GM18526 (cell line): Measurements from ENCODE around the gene SH2B3.

ENCODE experiments used
- POLR2A ChIP-seq: IDR thresholded peaks from 3 replicates; pipeline ENCODE4 v1.6.1; 2011; ENCODE audit not compliant: insufficient read length; ENCODE audit errors: extremely low read depth

Gene SH2B3

DNA sequence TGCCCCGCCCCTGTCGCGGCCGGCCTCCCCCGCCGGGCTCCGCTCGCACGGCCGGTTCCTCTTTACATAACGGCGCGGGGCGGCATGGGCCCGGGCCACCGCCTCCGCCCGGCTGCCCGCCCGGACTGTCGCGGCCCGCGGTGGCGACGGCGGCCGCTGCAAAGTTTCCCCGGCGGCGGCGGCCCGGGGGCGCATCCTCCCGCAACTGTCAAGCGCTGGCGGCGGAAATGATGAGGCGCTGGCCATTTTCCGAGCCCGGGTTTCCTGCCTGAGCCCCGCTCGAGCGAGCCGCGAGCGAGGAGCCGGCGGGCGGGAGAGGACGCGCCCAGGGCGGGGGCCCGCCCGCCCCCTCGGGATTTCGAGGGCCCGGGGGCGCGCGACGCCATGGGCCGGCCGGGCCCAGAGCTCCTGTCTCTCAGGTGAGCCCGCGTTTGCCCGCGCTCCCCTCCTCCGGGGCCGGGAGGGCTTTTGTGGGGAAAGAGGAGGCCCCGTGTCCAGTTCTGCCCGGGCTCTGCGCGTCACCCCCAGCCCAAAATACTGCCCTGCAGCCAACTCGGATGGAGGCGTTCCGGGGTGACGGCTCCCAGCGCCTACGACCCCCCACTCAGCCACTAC is at the start of gene SH2B3:
SH2B3 (plus strand) TSS at position 65 of the 615 bp plus-strand sequence. CDS start 12,223 bp downstream, outside the sequence.
- peak; percentile 80 for TF ChIP-seq POLR2A

DNA sequence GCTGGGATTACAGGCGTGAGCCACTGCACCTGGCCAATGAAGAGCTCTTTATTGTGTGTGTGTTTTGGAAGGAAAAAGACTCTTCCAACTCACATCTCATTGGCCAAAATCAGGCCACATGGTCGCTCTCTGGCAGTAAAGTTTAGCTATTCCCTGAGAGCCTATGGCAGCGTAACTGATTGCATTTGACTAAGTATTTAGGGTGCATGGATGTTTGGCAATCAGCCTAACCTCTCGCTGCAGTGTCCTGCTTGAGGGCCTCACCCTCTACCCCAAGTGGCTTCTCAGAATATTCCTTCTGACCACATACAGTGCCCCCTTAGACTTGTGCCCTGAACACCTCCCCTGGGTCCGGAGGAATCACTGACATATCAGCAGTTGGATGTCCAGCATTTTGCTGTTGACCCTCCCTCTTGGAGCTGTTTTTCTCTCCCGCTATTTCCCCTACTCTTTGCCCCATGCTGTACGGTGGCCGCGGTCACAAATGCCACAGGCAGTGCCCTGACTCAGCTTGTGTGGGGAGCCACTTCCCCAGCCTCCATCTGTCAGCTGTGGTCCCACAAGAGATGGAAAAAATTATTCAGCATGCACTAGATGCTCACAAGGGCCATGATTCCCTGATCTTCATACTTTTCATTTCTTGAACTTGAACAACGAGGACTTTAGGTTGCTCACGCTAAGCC is 46.4 kb upstream of the SH2B3 start:
- no peak for TF ChIP-seq POLR2A

DNA sequence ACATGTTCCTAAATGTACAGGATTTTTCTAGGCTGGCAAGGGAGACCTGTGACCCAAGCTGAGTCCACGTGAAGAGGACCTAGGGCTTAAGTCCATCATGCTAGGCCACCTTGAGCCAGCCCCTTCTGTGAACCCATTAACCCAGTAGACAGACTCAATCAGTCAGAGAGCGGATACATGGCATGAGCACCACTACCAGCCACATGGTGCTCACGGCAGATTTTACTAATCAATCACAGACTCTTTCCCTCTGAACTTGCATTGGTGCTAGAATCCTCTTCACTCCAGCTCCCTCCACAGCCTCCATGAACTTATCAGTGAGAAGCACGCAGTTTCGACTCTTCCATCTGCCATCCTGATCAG is 45.8 kb upstream of the SH2B3 start:
- TF ChIP-seq POLR2A, result no peak

DNA sequence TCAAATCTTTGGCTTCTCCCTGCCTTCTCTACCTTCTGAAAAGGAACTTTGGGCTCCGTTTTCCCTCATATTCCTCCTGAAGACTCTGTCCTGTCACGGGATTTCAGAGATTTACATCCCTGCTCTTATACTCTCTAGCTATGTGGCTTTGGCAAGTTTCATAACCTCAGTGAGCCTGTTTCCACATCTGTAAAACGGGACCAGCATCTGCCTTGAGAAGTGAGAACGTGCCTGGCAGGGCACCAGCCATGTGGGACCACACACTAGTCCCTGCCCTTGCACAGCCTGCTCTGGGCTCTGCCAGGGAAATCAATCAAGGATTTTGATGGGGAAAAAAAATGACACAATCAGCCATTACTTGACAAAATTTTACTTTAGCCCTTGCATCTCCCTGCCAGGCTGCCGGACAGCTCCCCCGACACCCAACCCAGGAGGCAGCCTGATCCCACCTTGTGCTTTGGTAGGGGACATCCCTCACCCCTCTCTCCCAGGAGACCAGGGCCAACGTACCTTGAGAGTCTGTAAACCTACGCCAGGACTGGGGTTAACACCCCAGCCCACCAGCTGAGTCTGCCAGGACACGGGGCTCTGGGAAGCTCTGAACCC is 45.3 kb upstream of the SH2B3 start:
- no peak for TF ChIP-seq POLR2A

DNA sequence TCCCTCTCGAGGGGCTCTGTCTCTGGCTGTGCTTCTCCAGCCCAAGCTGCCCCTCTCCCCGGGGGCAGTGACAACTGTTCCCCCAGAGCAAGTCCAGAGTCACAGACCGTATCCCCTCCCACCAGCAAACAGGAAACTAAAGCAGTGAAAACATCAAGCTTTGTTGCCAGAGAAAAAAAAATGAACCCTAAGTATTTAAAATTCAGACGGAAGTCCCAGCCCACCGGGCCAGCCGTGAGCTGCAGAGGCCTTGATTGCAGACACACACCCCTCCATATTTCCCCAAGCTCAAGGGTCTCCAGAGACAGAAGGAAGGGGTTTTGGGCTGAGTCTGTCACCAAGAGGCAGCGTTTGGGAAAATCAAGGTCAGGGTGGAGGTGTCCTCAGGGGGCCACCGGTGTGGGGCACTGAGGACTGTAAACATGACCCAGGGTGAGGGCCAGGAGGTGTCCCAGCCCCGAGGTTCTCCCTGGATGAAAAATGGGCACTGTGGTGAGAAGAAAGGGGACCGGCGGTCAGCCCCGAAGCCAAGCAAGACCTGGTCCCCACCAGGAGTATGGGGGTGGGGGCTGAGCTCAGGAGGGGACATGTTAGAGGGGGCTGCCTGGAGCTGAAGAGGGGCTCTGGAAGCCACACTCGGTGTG is 44.5 kb upstream of the SH2B3 start:
- TF ChIP-seq POLR2A, result no peak

DNA sequence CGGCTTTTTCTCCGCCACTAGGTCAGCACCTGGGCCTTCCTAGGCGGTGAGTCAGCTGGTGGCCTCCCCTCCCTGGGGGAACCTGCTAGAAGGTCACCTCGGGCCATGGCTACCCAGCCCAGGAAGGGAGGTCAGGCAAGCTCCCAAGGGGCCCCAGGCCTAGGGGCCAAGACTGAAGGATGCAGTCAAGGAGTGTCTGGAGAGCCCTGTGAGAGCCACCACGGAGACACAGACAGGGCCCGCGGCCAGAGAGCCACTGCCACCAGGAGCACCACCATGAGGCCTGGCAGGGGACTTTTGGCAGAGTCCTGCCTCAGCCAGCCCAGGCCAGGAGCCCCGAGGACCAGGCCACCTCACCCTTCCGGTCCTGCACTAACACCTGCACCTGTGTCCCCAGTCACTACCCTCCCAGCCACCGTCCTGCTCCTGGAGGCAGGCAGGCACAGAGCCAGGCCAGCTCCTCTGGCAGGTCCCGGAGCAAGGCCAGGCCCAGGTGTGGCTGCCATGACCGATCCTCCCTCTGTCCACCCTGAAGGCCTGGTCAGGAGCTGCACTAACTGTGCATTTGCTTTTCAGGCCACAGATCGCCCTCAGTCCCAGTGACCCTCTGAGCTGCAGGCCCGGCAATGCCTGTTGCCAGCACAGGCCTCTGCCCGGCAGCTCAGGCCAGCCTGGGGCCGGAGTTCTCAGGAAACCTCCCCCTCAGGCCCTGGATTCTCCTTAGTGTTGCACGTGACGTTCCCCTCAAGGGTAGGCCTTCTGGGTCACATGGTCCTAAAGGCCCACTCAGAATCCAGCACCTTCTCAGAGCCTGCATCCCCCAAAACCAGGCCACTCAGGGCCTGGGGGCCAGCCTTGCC is 43.8 kb upstream of the SH2B3 start:
- no peak for TF ChIP-seq POLR2A

DNA sequence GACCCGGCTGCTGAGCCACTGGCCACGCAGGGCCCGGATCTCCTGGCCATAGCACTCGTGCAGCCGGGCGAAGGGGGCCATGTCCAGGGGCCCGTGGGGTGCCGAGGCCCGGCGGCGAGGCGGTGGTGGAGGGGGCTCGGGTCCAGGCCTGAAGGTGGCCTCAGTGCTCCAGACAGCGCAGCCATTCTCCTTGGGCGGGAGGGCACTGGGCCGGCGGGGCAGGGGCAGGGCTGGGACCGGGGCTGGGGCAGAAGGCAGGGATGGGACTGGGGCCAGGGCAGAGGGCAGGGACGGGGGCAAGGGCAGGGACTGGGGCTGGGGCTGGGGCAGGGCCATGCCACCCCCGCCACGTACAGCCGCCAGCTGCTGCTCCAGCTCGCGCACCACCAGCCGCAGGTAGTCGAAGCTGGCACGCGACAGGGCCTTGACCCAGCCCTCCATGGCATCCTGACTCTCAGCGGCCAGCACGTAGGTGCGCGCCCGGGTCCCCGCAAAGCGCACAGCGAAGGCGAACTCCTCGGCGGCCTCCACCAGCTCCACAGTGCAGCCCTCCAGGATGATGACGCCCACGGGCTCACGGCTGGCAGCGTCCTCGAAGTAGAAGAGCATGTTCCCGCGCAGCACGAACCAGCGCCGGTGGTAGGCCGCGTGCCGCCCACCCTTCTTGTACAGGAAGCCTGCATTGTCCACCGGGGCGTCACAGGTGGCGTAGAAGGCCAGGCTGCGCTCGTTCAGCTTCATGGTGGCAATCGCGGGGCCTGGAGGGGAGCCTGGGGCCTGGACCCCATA is 42.8 kb upstream of the SH2B3 start:
- no peak for TF ChIP-seq POLR2A

DNA sequence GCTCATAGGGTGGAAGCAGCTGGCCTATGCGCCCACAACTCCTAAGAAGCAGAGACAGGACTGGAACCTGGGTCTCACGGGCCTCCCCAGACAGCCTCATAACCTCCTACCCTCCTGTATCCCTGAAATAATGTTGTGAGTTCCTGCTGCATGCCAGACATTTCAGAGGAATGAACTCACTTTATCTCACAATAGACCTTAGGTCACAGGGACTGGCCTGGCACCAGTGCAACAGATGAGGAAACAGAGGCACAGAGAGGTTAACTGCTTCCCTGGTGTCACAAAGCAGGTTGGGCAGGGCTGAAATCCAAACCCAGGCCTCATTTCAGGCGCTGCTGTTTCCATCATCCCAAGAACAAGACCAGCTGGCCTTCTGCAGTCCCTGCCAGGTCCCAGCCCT is 42.1 kb upstream of the SH2B3 start:
- no peak for TF ChIP-seq POLR2A

DNA sequence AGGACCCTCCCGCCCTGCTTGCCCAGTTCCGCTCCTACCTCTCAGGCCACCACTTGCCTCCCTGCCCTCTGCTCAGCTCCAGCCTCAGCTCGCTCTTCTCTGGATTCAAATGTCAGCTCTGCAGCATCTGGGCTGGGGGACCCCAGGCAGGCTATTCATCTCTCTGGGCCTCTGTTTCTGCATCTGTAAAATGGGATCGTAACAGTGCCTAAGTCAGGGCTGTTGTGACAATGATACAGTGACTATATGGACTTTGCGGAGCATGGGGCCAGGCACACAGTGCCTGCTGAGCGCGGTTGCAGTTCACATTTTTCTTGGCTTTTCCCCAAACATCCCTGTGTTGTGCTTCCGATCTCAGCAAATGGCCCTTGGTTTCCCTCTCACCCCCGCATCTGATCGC is 39.6 kb upstream of the SH2B3 start:
- TF ChIP-seq POLR2A, result no peak

DNA sequence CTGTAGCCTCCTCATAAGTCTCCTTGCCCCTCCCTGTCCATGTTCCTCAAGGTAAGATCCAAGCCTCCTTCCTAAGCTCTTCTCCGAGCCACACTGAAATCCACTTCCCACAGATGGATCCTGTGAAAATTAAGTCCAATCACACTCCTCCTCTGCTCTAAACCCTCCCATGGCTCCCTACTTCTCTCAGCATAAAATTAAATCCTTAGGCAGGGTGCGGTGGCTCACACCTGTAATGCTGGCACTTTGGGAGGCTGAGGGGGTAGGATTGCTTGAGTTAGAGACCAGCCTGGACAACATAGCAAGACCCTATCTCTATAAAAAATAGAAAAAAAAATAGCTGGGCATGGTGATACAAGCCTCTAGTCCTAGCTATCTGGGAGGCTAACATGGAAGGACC is 39.1 kb upstream of the SH2B3 start:
- TF ChIP-seq POLR2A, result no peak

DNA sequence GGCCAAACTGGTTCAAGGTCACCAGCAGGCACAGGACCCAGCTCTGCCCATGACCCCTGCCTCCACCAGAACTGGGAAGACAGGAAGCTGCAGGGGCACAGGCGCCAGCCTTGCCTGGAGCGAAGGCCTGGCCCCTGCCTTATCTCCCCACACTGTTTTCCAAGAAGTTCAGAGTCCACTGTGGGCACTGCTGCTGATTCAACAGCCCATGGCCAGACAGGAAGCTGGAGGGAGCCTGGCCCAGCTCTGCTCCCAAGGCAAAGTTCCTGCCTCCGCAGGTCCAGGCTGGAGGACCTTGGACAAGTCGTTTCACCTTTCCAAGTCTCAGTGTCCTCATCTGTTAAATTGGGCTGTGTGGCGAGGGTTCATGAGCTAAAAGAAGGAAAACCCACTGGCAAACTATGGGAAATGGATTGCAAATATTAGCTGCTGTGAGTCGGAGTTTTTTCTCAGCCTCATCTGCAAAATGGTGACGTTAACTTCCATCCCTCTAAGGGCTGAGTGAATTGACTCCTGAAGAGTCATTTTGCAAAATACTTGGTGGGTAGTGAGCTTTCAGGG is 38.0 kb upstream of the SH2B3 start:
- no peak for TF ChIP-seq POLR2A

DNA sequence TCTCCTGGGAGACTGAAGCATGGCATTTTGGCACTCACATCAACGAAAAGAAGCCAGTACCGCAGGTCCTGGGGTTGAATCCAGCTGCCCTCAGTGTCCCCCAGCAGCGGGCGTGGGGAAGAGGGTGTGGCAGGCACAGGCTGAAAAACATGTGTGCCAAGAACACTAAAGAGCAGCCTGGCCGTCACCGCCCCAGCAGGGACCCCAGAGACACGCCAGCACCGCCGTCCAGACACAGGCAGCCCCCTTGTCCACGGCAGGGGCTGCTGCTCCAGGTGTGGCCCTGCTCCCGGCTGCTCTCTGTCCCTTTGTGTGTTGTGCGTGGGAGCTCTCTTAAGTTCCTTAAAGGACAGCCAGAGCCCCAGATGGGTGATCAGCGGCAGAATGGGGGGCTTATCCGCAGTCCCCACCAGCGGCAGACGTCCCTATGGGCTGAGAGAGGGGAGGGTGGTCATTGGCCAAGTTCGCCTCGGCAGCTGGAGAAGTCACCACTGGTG is 37.4 kb upstream of the SH2B3 start:
- TF ChIP-seq POLR2A, result no peak

DNA sequence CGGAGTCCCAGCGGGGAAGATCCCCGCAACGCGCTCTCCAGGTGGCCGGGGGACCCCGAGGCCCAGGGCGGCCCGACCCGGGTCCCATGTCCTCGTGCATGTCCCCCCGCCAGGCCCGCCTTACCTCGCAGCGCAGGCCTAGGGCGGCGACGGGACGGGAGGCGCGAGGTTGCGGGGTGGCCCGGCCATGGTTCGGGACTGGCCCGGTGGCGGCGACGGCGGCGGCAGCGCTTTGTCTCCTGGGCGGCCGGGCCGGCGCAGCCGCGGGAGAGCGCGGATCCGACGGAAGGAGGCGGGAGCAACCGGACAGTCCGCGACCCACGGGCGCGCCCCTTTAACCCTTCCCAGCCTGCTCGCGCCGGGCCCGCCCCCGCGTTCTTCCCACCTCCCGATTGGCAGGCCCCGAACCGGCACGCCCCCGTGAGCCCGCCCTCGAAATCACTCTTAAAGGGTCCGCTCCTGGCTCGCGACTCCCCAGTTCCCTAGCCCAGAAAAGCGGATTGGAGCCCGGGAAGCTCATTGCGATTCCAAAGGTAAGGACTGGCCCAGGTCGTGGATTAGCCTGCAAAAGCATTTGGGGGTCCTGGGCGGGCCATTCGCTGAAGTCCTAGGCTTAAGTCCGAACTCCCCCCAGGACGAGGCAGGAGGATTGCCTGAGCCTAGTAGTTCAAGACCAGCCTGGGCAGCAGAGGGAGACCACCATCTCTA is 36.8 kb upstream of the SH2B3 start, which contains the start of gene PHETA1:
PHETA1 (minus strand) TSS at position 308 of the 708 bp plus-strand sequence. CDS start 5,668 bp downstream, outside the sequence.
- no peak for TF ChIP-seq POLR2A

DNA sequence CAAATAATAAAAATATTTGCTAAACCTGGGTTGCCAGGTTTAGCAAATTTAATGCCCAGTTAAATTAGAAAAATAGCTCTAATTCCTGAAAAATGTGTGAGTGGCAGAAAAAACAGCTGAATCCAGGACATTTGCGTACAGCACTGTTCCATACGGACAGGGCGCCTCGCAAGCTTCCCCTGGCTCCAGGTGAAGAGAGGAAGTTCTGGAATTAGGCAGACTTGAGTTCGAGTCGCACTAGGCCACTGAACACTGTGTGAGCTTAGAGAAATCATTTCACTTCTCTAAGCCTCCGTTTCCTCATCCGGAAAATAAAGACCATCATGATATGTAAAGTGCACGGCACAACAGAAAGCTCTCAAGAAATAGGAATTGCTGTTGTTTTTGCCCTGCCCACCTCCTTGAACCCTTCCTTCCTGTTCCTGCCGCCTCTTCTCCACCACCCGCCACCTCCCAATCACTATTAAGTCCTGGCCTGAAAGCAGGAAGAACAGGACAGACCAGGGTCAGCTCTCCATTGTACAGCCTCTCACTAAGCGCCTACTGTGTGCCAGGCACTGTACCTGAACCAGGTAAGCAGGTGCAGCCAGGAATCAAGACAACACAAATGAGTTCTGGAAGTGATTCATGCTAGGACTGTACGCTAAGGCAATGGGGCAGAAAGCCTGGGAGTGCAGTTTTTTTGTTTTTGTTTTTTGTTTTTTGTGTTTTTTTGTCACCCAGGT is 36.1 kb upstream of the SH2B3 start:
- TF ChIP-seq POLR2A, result no peak
